Measurements from ENCODE around the gene IDI1. TPM values are rescaled to one million over a fixed set of nuclear protein-coding genes. Genes with fewer than 3 reads are reported as not detected.

The IDI1 gene
- total and polyA plus RNA-seq, 2 of the 13 experiments (the other 11 are each of a cell fraction or from before 2014, with no cell fraction given): 44.4 to 145 TPM

- no peak for FAIRE-seq
- H3K79me2 ChIP-seq (ENCODE audit: insufficient read depth, low read length): no peaks in the 10 kb centered on the region
- in situ Hi-C loops (cut with HindIII; ENCODE audit: extremely low pct_ligation_motif_present, low pct_unique_long_range_greater_than_20kb): no loop called here
- no peak within 1 kb of the TSS for H3K4me3 ChIP-seq (replicated peaks in 1 of 3; ENCODE audit: insufficient read depth in 1 of 3, low read depth in 2 of 3, low read length in 3 of 3)
- no peaks in the 10 kb centered on the region for H3K9me3 ChIP-seq (ENCODE audit: low read length)
- no peak for TF ChIP-seq ZNF251 (CRISPR knock-in tag; IDR thresholded peaks at IDR 0.05)
- no peak for TF ChIP-seq DNMT1 (CRISPR knock-in tag; IDR thresholded peaks at IDR 0.05)
- no peak for TF ChIP-seq TFDP2 (CRISPR knock-in tag; IDR thresholded peaks at IDR 0.05)
- ChIA-PET CTCF (ENCODE audit: low intra/inter-chr PET ratio, low total read pairs) (no interaction called here), POLR2A (no interaction called here)
- 21% methylated on average over 1 of the region's 1 CpG for WGBS (ENCODE audit: low lambda C conversion rate)
- no peak within 1 kb of the TSS for H2AFZ ChIP-seq (ENCODE audit: low read length)
- no peak within 1 kb of the TSS for H3K9ac ChIP-seq (ENCODE audit: insufficient read depth, low read depth, low read length)
- no peaks in the 10 kb centered on the region for H3K36me3 ChIP-seq (replicated peaks in 1 of 2; ENCODE audit: control insufficient read depth in 1 of 2, insufficient read depth in 2 of 2, low read length in 2 of 2)
- intact Hi-C loops (cut with micrococcal nuclease; ENCODE audit: unreplicated experiment): no loop called here
- no peaks in the 10 kb centered on the region for H4K20me1 ChIP-seq (ENCODE audit: insufficient read depth, low read length)
- H3K27ac ChIP-seq (ENCODE audit: extremely low read length, insufficient read depth, low read length): no peak within 1 kb of the TSS
- no peak within 1 kb of the TSS for H3K4me2 ChIP-seq (ENCODE audit: low read depth, low read length)
- H3K4me1 ChIP-seq (ENCODE audit: insufficient read depth, low read length): no peaks in the 10 kb centered on the region
- H3K27me3 ChIP-seq (ENCODE audit: control insufficient read depth in 1 of 2, insufficient read depth in 2 of 2, low read length in 2 of 2): no peaks in the 10 kb centered on the region
- no peak for ATAC-seq
- no TSS peak for BruUV-seq (replicated peaks)
- no peak for DNase-seq (ENCODE audit: low spot score)
Observed at GRCh38 chr10:1025683-1026082, 23.2 kb downstream of the IDI1 start, which contains the start of gene IDI2. Gene IDI2, minus strand, starts transcription at chr10:1025859. Its CDS starts 1,136 bp downstream, at chr10:1024723.

- in situ Hi-C loops (cut with HindIII; ENCODE audit: extremely low pct_ligation_motif_present, low pct_unique_long_range_greater_than_20kb): no loop called here
- Histone ChIP-seq H3K4me2 (ENCODE audit: low read depth, low read length) (no peak overlapping the region), H3K27me3 (ENCODE audit: control insufficient read depth in 1 of 2, insufficient read depth in 2 of 2, low read length in 2 of 2) (no peaks in the 10 kb centered on the region), H4K20me1 (ENCODE audit: insufficient read depth, low read length) (no peaks in the 10 kb centered on the region), H2AFZ (ENCODE audit: low read length) (no peak overlapping the region), H3K36me3 (replicated peaks in 1 of 2; ENCODE audit: control insufficient read depth in 1 of 2, insufficient read depth in 2 of 2, low read length in 2 of 2) (peaks cover 1 to 5% of the 10 kb centered on the region in 2 experiments; a peak in 2 of 5 replicates), H3K4me3 (replicated peaks in 1 of 3; ENCODE audit: insufficient read depth in 1 of 3, low read depth in 2 of 3, low read length in 3 of 3) (no peak overlapping the region), H3K4me1 (ENCODE audit: insufficient read depth, low read length) (no peaks in the 10 kb centered on the region), H3K9me3 (ENCODE audit: low read length) (no peaks in the 10 kb centered on the region), H3K79me2 (ENCODE audit: insufficient read depth, low read length) (no peaks in the 10 kb centered on the region), H3K27ac (ENCODE audit: extremely low read length, insufficient read depth, low read length) (no peak overlapping the region), H3K9ac (ENCODE audit: insufficient read depth, low read depth, low read length) (no peak overlapping the region)
- DNase-seq (ENCODE audit: low spot score) (no peak), ATAC-seq (no peak), FAIRE-seq (no peak)
- 90% methylated on average over 12 of the region's 12 CpGs for WGBS (ENCODE audit: low lambda C conversion rate)
- ChIA-PET CTCF (ENCODE audit: low intra/inter-chr PET ratio, low total read pairs) (no interaction called here), POLR2A (no interaction called here)
- intact Hi-C loops (cut with micrococcal nuclease; ENCODE audit: unreplicated experiment): no loop called here
- no TSS peak for BruUV-seq (replicated peaks)
- TF ChIP-seq WIZ (CRISPR knock-in tag; IDR thresholded peaks at IDR 0.05) (no peak), SCMH1 (CRISPR knock-in tag; IDR thresholded peaks at IDR 0.05; ENCODE audit: borderline replicate concordance) (no peak), TFDP1 (CRISPR knock-in tag; IDR thresholded peaks at IDR 0.05; ENCODE audit: borderline replicate concordance) (no peak), SMYD3 (CRISPR knock-in tag; IDR thresholded peaks at IDR 0.05) (no peak), DZIP1 (CRISPR knock-in tag; IDR thresholded peaks at IDR 0.05) (no peak), SIN3A (IDR thresholded peaks at IDR 0.05; ENCODE audit: borderline replicate concordance, low read depth, low read length) (no peak), ZNF557 (CRISPR knock-in tag; IDR thresholded peaks at IDR 0.05) (no peak), MEIS2 (CRISPR knock-in tag; IDR thresholded peaks at IDR 0.05) (no peak), ZNF782 (CRISPR knock-in tag; IDR thresholded peaks at IDR 0.05; ENCODE audit: borderline replicate concordance) (no peak), ZBTB8A (CRISPR knock-in tag; IDR thresholded peaks at IDR 0.05; ENCODE audit: borderline replicate concordance, low read depth) (no peak), ZNF577 (CRISPR knock-in tag; IDR thresholded peaks at IDR 0.05; ENCODE audit: borderline replicate concordance, low read depth) (no peak)
Observed at GRCh38 chr10:1024103-1024502, 24.8 kb downstream of the IDI1 start.
